Fibroblast of lung (primary cell): ENCODE data around the gene MST1R. TPM values are rescaled to one million over a fixed set of nuclear protein-coding genes. Genes with fewer than 3 reads are reported as not detected.

ENCODE experiments used
- DNase-seq, 2 donors: peaks; one replicate each; pipeline versions ENCODE4 v3.0.0 to v3.0.0-alpha.2; 2010; ENCODE audit warnings: low read depth in 2 of 2
- H2AFZ ChIP-seq: 2 replicates; pipeline ENCODE4 v1.5.1; 2012; ENCODE audit warnings: low read length, control low read depth, inconsistent platforms
- H3K27ac ChIP-seq: 2 replicates; pipeline ENCODE4 v1.5.1; 2011; ENCODE audit warnings: low read length, control low read depth; ENCODE audit not compliant: insufficient read depth
- H3K27me3 ChIP-seq: 2 replicates; pipeline ENCODE4 v1.5.1; 2011; ENCODE audit warnings: mild to moderate bottlenecking, low read length; ENCODE audit not compliant: control insufficient read depth, insufficient read depth
- H3K36me3 ChIP-seq: 2 replicates; pipeline ENCODE4 v1.5.1; 2011; ENCODE audit warnings: low read length; ENCODE audit not compliant: control insufficient read depth, insufficient read depth
- H3K4me1 ChIP-seq: 2 replicates; pipeline ENCODE4 v1.5.1; 2011; ENCODE audit warnings: low read length; ENCODE audit not compliant: control insufficient read depth, insufficient read depth; ENCODE audit errors: extremely low read depth
- H3K4me2 ChIP-seq: 2 replicates; pipeline ENCODE4 v1.5.1; 2011; ENCODE audit warnings: low read length, control low read depth; ENCODE audit not compliant: insufficient read depth; ENCODE audit errors: extremely low read depth
- H3K4me3 ChIP-seq, 4 experiments: fragments of 200-600 bp in 1 of 4; sonication (generic) in 1 of 4; replicated peaks in 1 of 4; 2 replicates each; pipeline ENCODE4 v1.5.1; 2011 to 2016; ENCODE audit warnings: low read length in 4 of 4, low read depth in 3 of 4, mild to moderate bottlenecking in 3 of 4, control low read depth in 2 of 4, inconsistent platforms in 1 of 4, mixed read lengths in 1 of 4; ENCODE audit not compliant: insufficient read depth in 1 of 4; ENCODE audit errors: control extremely low read depth in 1 of 4
- H3K79me2 ChIP-seq: 2 replicates; pipeline ENCODE4 v1.5.1; 2012; ENCODE audit warnings: mild to moderate bottlenecking, low read length, inconsistent platforms; ENCODE audit not compliant: control insufficient read depth, insufficient read depth
- H3K9ac ChIP-seq: 2 replicates; pipeline ENCODE4 v1.5.1; 2011; ENCODE audit warnings: mild to moderate bottlenecking, low read length, control low read depth; ENCODE audit not compliant: insufficient read depth
- H3K9me3 ChIP-seq: 2 replicates; pipeline ENCODE4 v1.5.1; 2012; ENCODE audit warnings: low read depth, low read length; ENCODE audit not compliant: control insufficient read depth, insufficient read depth
- H4K20me1 ChIP-seq: 2 replicates; pipeline ENCODE4 v1.5.1; 2011; ENCODE audit warnings: low read length; ENCODE audit not compliant: control insufficient read depth, insufficient read depth; ENCODE audit errors: extremely low read depth
- CTCF ChIP-seq, 2 donors: IDR thresholded peaks in 1 of 2; conservative IDR thresholded peaks in 1 of 2; 1 replicate in 1 of 2; 2 replicates in 1 of 2; pipeline ENCODE4 v1.5.1; 2011 to 2012; ENCODE audit warnings: low read length in 2 of 2, control low read depth in 1 of 2, inconsistent platforms in 1 of 2, low read depth in 1 of 2, mild to moderate bottlenecking in 1 of 2
- EZH2 ChIP-seq: IDR thresholded peaks from 2 replicates; pipeline ENCODE4 v1.5.1; 2012; ENCODE audit warnings: low read length, control low read depth, mild to moderate bottlenecking; ENCODE audit errors: missing control alignments
- polyA plus RNA-seq, 2 donors: library from polyadenylated mRNA; depleted of rRNA in 1 of 2; stranded (reverse) in 1 of 2; unstranded in 1 of 2; fragments of >200 nt; gene quantifications; 2 replicates each; pipeline ENCODE4 v1.2.1, GENCODE V29; 2011 to 2012; ENCODE audit warnings: missing spikeins in 1 of 2
- total RNA-seq: library from RNA; depleted of rRNA; stranded (reverse); fragments of >200 nt; gene quantifications from 2 replicates; pipeline ENCODE4 v1.2.1, GENCODE V29; 2014

The MST1R gene
- total and polyA plus RNA-seq, 2 donors (not counting 1 experiment from before 2014, with no cell fraction given) = 0.52 to 3.0 TPM

- Histone ChIP-seq H2AFZ (no peak overlapping the region), H3K36me3 (no peaks in the 10 kb centered on the region), H3K9ac (no peak overlapping the region), H3K9me3 (no peaks in the 10 kb centered on the region), H3K4me3 (no peak overlapping the region), H3K27ac (no peak overlapping the region), H4K20me1 (no peaks in the 10 kb centered on the region), H3K79me2 (no peaks in the 10 kb centered on the region), H3K27me3 (no peaks in the 10 kb centered on the region), H3K4me2 (no peak overlapping the region), H3K4me1 (peaks cover 5% of the 10 kb centered on the region)
- no peak for DNase-seq
- no peak for TF ChIP-seq CTCF (conservative IDR thresholded peaks at IDR 0.05 in 1 of 2, IDR thresholded peaks at IDR 0.05 in 1 of 2; ENCODE audit: low read depth in 1 of 2, low read length in 2 of 2)
- no peak for TF ChIP-seq EZH2
Observed at GRCh38 chr3:49844464-49845183, 59.0 kb downstream of the MST1R start.

- H3K27me3 ChIP-seq = no peaks in the 10 kb centered on the region
- TF ChIP-seq EZH2 (no peak), CTCF (conservative IDR thresholded peaks at IDR 0.05 in 1 of 2, IDR thresholded peaks at IDR 0.05 in 1 of 2; ENCODE audit: low read depth in 1 of 2, low read length in 2 of 2) (no peak)
- no peak overlapping the region for H3K27ac ChIP-seq
- H4K20me1 ChIP-seq = no peaks in the 10 kb centered on the region
- H3K9ac ChIP-seq = no peak overlapping the region
- H3K79me2 ChIP-seq = no peaks in the 10 kb centered on the region
- H3K4me1 ChIP-seq = peaks cover 8% of the 10 kb centered on the region
- H3K36me3 ChIP-seq = no peaks in the 10 kb centered on the region
- no peak overlapping the region for H3K4me2 ChIP-seq
- no peak for DNase-seq
- no peaks in the 10 kb centered on the region for H3K9me3 ChIP-seq
- H2AFZ ChIP-seq = no peak overlapping the region
- H3K4me3 ChIP-seq = no peak overlapping the region
Observed at GRCh38 chr3:49842843-49843517, 60.7 kb downstream of the MST1R start.

- Histone ChIP-seq H3K9me3 (no peaks in the 10 kb centered on the region), H3K36me3 (no peaks in the 10 kb centered on the region), H4K20me1 (no peaks in the 10 kb centered on the region), H3K4me2 (no peak overlapping the region), H3K27ac (no peak overlapping the region), H3K4me3 (no peak overlapping the region), H3K4me1 (peaks cover 8% of the 10 kb centered on the region), H3K9ac (no peak overlapping the region), H2AFZ (no peak overlapping the region), H3K27me3 (no peaks in the 10 kb centered on the region), H3K79me2 (no peaks in the 10 kb centered on the region)
- no peak for TF ChIP-seq EZH2
- TF ChIP-seq CTCF (conservative IDR thresholded peaks at IDR 0.05 in 1 of 2, IDR thresholded peaks at IDR 0.05 in 1 of 2; ENCODE audit: low read depth in 1 of 2, low read length in 2 of 2) = no peak
- no peak for DNase-seq
Observed at GRCh38 chr3:49841806-49842205, 61.9 kb downstream of the MST1R start.
